GM21390 (cell line): ENCODE measurements around the gene METRN.
"Not testable (repeated sequence)": the region's sequence is repeated elsewhere in the genome, so short reads cannot be mapped to it uniquely, and the experiment has no call there.

Source experiments
- ATAC-seq: cut with Tn5 transposase; IDR thresholded peaks from one replicate; pipeline ENCODE4 v1.9.1; 2021; ENCODE audit not compliant: unreplicated experiment

The METRN gene

GRCh38 chr16:708959-709358 is 6.0 kb upstream of the METRN start:
- no peak for ATAC-seq

DNA sequence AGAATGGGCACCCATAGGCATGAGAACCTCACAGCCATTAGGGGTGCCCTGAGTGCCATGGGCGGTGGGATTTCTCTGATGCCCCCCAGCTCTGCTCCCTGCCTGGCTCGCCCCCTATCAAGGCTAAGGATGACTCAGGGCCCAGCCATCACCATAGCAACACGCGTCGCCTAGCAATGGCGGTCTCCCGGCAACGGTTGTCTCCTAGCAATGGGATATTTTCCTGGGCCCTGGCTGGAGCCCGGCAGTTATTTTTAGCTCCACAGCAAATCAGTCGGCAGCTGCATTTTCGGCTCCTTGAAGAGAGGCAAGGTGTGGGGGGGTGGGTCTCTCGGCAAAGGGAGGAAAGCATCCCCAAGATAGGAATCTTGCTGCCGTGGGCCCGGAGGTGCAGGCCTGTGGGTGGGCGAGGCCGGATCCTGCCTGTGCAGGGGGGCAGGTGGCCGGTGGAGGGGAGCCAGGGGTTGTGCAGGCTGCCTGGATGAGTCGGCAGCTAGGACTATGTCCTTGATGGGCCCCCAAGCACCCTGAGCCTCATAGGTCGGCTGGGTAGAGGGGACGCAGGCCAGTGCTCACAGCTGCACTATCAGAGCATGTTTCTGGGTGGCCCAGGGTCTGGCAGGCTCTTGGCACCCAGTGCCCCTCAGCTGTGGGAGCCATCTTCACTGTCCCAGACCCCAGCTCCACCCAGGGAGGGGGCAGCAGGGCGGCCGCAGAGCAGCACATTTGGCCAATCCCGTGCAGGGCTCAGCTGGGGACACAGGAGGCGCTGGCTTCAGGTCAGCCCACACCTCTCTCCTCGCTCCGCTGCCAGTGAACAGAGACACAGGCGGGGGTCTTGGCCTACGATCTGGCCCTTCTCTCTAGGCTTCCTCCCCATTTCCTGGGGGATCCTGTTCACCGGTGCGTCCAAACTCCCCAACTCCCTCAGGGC is 5.1 kb upstream of the METRN start:
- ATAC-seq, result no peak

DNA sequence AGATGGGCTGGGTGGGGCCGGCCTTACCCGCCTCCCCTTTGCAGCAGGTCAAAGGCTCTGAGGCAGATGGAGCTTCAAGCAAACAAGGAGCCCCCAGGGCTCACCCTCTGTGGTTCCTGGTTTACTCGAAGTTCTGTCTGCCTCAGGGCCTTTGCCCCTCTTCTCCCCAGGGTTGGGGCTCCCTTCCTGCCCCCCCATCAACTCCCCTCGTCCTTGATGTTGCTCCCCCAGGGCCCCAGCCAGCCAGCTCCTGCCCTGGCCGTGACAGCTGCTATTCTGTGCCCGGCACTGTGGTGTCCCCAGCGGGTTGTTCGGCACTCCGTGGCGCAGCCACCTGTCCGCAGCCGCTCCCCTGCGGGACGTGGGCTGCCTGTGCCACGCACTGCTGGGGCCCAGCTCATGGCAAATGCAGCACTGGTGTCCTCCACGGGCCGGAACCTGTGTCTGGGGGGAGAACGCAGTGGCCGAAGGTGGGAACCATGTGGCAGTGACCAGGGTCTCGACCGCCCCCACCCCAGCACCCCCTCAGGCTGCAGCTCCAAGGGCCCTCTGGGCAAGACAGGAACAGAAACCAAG is 4.3 kb upstream of the METRN start:
- no peak for ATAC-seq

GRCh38 chr16:711084-711483 is 3.8 kb upstream of the METRN start:
- ATAC-seq, result no peak

GRCh38 chr16:711548-712320 is 3.2 kb upstream of the METRN start:
- no peak for ATAC-seq

- not testable (repeated sequence) for ATAC-seq
These were observed 2.1 kb upstream of the METRN start for GRCh38 chr16:712740-713250.

DNA sequence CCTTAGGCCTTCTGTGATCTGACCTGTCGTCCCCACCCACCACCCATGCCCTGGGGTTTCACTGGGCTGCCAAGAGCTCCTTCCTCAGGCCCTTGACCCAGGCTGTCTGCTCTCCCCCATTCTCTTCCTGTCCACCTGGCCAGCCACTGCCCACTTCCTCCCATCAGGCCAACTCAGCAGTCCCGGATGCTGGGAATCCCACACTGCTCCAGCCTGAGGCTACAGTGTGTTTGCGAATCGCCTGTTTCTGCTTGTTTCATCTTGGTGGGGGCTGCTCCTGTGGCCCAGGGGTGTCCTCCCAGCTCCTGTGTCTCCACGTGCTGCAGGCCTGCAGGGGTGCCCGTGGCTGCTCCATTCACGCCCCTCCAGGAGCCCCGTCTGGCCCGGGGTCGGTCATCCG is 839 bp upstream of the METRN start:
- no peak for ATAC-seq

- no peak for ATAC-seq
These were observed 720 bp downstream of the METRN start for GRCh38 chr16:715477-716199.

DNA sequence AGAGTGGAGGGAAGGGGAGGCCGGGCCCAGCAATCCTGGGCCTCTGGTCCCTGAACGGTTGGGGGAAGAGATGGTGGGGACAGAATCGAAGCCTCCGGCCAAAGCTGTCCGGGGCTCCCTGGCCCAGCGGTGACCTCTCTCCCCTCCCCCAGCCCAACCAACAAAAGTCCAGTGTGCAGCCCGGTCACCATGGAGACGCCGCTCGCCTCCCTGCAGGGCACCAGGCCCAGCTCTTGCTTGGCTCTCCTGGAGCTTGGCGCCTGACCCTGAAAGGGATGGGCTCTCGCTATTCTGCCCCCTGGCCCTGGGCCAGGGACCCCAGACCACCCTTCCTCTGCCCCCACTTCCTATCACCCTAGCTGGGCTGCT is 1.3 kb downstream of the METRN start:
- no peak for ATAC-seq

- ATAC-seq, result no peak
These were observed 1.9 kb downstream of the METRN start for GRCh38 chr16:716768-717325.

- no peak for ATAC-seq
These were observed 2.7 kb downstream of the METRN start for GRCh38 chr16:717450-718245.

GRCh38 chr16:718389-718788 is 3.5 kb downstream of the METRN start:
- ATAC-seq, result no peak

DNA sequence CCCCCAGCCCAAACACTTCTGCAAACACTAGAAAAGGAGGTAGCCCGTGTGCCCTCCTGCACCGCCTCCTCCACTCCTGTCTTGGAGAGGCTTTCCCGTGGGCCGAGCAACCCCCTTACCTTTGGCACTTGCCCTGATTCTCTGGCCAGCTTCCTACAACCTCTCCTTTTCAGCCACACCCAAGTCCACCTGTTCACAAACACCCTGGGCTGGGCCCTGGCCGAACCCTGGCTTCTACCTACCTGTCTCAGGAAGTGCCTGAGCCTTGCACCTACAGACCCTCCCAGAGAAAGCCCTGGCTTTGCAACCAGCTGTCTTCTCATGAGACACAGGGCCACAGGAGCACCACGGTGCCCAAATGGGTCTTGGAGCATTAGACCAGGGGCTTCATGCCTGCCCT is 4.0 kb downstream of the METRN start:
- ATAC-seq, result no peak

DNA sequence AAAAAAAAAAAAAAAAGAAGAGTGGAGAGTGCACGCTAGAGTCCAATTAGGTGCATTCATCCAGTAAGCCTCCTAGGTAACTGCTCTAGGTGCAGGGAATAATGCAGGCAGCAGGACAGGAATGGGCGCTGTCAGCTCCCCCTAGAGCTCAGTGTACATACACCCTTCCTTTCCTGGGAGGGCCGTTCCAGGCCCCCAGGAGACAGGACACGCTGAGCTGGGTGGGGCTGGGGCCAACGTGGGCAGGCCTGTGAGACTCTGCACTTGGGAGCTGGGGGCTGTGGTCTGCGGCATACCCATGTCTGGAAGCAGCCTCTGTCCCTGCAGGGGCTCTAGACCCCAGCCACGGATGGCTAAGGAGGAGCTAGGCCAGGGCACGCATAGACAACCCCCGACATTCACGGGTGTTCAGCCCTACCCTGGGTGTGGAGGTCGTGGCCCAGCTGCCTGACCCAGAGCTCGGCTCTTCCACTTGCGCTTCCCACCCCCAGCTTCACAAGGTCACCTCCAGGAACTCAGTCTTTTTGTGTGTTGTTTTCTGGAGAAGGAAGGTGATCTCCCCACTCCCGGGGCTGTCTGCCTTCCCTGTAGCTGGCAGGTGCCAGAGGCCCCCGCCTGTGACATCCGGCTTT is 5.0 kb downstream of the METRN start:
- ATAC-seq, result no peak

GRCh38 chr16:720447-720989 is 5.6 kb downstream of the METRN start:
- ATAC-seq, result no peak

DNA sequence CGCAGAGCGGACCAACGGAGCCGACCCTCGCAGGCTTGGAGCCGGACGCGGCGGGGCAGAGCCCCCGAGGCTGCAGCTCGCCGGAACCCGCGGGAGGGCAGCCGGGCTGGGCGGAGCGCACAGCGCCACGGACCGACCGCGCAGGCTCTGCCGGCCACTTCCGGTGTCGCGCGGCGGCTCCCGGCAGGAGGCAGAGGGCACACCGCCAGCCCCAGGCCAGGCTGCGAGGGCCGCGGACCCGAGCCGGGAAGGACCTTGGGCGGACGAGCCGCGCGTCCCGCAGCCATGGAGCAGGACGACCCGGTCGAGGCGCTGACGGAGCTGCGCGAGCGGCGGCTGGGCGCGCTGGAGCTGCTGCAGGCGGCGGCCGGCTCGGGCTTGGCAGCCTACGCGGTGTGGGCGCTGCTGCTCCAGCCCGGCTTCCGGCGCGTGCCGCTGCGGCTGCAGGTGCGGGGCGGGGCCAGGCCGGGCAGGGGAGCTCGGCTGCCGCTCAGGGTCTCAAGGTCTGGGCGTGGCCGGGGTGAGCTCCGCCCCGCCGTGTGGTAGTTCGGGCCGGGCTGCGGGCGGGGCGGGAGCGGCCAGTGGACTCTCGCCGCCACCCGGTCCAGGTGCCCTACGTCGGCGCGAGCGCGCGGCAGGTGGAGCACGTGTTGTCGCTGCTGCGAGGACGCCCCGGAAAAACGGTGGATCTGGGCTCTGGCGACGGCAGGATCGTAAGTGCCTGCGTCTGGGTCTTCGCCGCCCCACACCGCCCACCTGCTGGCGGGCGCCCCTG is 6.3 kb downstream of the METRN start, which contains the start of gene ANTKMT:
ANTKMT (plus strand) TSS at position 157 of the 775 bp plus-strand sequence; CDS start at position 286, 129 bp downstream.
- ATAC-seq, result peak; percentile 60

- no peak for ATAC-seq
These were observed 7.0 kb downstream of the METRN start for GRCh38 chr16:721765-722540.
